HCT116 (cell line): ENCODE results near the gene FSHR.

Source experiments
- CBX3 ChIP-seq: IDR thresholded peaks from 2 replicates; pipeline ENCODE4 v1.6.1; 2012; ENCODE audit warnings: low read depth
- CTCF ChIP-seq, 3 experiments: fragments of 200-600 bp in 1 of 3; sonication (generic) in 1 of 3; IDR thresholded peaks in 2 of 3; conservative IDR thresholded peaks in 1 of 3; 2 replicates each; pipeline ENCODE4 v1.5.1; 2012 to 2017; ENCODE audit warnings: low read depth in 2 of 3, low read length in 2 of 3, antibody characterized with exemption in 1 of 3, borderline replicate concordance in 1 of 3, control low read depth in 1 of 3, mild to moderate bottlenecking in 1 of 3, mixed read lengths in 1 of 3, mixed run types in 1 of 3, moderate library complexity in 1 of 3; ENCODE audit not compliant: insufficient read depth in 1 of 3
- EZH2 ChIP-seq: fragments of 200-600 bp; sonication (generic); IDR thresholded peaks from 2 replicates; pipeline ENCODE4 v1.6.1; 2017; ENCODE audit warnings: antibody characterized with exemption, mixed run types
- EZH2phosphoT487 ChIP-seq: fragments of 200-600 bp; IDR thresholded peaks from 2 replicates; pipeline ENCODE4 v1.6.1; 2018; ENCODE audit warnings: antibody characterized with exemption, borderline replicate concordance
- FOSL1 ChIP-seq: IDR thresholded peaks from 2 replicates; pipeline ENCODE4 v1.6.1; 2012; ENCODE audit warnings: low read depth
- MAX ChIP-seq: IDR thresholded peaks from 2 replicates; pipeline ENCODE4 v1.6.1; 2012
- POLR2A ChIP-seq: IDR thresholded peaks from 2 replicates; pipeline ENCODE4 v1.7.0; 2011; ENCODE audit warnings: borderline replicate concordance; ENCODE audit not compliant: insufficient read depth, insufficient read length; ENCODE audit errors: extremely low read depth
- REST ChIP-seq: IDR thresholded peaks from 2 replicates; pipeline ENCODE4 v1.6.1; 2012; ENCODE audit warnings: low read depth
- SRF ChIP-seq: IDR thresholded peaks from 2 replicates; pipeline ENCODE4 v1.6.1; 2012; ENCODE audit warnings: low read depth
- ZBTB33 ChIP-seq: IDR thresholded peaks from 2 replicates; pipeline ENCODE4 v1.6.1; 2011; ENCODE audit warnings: mild to moderate bottlenecking, low read length, moderate library complexity; ENCODE audit not compliant: insufficient replicate concordance; ENCODE audit errors: extremely low read depth

- TF ChIP-seq POLR2A (no peak), SRF (no peak), CTCF (IDR thresholded peaks at IDR 0.05 in 2 of 3, conservative IDR thresholded peaks at IDR 0.05 in 1 of 3; ENCODE audit: borderline replicate concordance in 1 of 3, insufficient read depth in 1 of 3, low read depth in 2 of 3, low read length in 2 of 3) (no peak), FOSL1 (no peak), ZBTB33 (no peak), REST (no peak), EZH2 (no peak), CBX3 (no peak), MAX (no peak), EZH2phosphoT487 (no peak)
These were observed 221.6 kb downstream of the FSHR start for GRCh38 chr2:48932667-48933066.
